Activated T-cell treated with anti-CD3 and anti-CD28 coated beads for 4 hours (primary cell): ENCODE results near the gene LMLN.
"Not testable (repeated sequence)": the region's sequence is repeated elsewhere in the genome, so short reads cannot be mapped to it uniquely, and the experiment has no call there.

Source experiments
- DNase-seq: peaks from one replicate; pipeline ENCODE4 v3.0.0-alpha.2; 2020

Gene LMLN

GRCh38 chr3:197958346-197958745 lies 1.7 kb upstream of the LMLN start:
- no peak for DNase-seq

- not testable (repeated sequence) for DNase-seq
These were observed 1.2 kb upstream of the LMLN start for GRCh38 chr3:197958848-197959247.

GRCh38 chr3:197959500-197959890 lies 522 bp upstream of the LMLN start:
- DNase-seq: no peak

DNA sequence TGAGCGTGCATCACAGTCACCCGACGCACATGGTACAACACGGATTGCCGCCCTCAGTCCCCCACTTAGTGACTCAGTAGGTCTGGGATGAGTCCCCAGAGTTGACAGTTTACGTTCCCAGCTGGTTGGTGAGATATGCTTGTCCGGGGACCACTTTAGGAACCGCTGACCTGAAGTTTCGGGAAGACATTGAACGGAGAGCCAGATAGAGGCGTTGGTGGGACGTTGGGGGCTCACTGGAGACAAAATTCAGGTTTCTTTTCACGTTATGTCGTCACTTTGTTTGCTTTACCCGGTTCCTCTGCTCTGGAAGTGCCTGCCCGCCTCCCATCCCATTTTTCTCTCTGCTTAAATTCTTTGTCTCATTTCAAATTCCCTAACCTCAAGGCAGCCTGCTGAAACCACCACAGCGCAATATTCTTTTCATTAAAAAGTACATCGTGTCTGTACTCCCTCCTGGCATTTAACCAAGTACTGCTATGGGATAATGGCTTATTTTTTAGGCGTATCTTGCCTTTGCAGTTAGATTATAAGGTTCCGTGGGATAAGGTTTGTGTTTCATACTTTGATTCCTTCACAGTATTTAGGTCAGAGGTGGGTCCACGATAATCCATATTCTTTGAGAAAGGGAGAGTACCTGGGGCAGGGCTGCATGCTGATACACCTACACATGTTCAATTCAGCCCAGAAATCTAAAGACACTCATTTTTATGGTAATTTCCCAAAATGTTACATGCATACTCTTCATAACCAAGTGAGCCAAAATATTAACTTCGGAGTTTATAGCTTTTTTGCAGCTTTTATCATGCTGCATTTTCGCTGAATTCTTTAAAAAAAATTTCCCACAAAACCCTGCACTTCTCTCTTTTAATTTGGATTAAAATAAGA lies 921 bp downstream of the LMLN start:
- DNase-seq: no peak

DNA sequence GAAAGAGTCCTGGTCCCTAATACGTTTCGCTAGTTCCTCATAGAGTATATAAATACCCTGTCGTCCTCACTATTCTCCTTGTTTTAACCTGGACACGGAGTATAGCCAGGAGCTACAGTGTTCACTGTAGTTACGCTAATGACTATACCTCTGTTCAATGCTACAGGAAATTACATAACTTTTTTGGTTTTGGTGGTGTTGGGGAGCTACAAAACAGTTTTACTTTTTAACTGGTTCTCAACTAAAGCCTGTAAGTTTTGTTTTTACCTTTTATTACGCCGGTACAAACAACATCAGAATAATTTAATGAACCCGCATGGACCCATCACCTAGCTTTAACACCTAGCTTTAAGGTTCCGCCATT lies 1.5 kb downstream of the LMLN start:
- no peak for DNase-seq

DNA sequence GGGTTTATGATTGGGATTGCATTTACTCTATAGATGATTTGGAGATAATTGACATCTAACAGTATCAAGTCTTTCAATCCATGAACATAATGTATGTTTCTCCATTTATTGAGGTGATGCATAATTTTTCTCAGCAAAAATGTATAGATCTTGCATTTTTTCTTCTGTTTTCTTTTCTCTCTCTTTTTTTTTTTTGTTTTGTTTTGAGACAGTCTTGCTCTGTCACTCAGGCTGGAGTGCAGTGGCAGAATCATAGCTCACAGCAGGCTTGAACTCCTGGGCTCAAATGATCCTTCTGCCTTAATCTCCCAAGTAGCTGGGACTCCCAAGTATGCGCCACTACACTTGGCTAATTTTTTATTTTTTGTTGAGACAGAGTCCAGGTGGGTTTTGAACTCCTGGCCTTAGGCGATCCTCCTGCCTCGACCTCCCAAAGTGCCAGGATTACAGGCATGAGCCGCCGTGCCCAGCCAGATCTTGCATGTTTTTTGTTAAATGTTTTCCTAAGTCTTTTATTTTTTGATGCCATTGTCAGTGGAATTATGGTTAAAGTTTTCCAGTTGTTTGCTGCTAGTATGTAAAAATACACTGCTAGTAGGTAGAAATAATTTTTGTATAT lies 3.1 kb downstream of the LMLN start:
- no peak for DNase-seq

DNA sequence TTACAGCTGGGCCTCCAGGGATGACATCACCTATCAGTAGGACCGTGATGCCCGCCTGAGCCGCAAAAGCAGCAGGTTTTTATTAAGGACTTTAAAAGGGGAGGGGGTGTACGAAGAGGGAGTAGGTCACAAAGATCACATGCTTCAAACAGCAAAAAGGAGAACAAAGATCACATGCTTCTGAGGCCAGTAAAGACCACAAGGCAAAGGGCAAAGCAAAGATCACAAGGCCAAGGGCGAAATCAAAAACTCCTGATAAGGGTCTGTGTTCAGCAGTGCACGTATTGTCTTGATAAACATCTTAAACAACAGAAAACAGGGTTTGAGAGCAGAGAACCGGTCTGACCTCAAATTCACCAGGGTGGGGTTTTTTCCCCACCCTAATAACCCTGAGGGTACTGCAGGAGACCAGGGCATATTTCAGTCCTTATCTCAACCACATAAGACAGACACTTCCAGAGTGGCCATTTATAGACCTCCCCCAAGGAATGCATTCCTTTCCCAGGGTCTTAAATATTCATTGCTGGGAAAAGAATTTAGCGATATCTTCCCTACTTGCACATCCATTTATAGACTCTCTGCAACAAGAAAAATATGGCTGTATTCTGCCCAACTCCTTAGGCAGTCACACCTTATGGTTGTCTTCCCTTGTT lies 7.4 kb downstream of the LMLN start:
- not testable (repeated sequence) for DNase-seq

DNA sequence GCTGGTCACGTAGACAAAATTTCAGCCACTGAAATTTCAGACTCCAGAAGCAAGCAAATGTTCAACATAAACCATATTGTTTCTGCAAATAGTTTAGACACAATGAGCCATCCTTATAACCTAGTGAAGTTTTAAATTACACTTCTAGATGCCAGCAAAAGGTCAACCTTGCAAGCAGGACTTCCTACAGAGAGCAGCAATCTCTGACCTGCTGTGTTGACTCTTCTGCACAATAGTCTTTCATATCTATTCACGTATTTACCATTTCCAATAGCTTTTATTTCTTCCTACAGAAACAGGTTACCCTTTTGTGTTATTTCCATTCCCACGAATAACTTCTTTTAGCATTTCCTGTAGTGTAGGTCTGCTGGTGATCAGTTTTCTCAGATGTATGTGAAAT lies 10.6 kb downstream of the LMLN start:
- DNase-seq: no peak

- no peak for DNase-seq
These were observed 14.0 kb downstream of the LMLN start for GRCh38 chr3:197974016-197974415.

DNA sequence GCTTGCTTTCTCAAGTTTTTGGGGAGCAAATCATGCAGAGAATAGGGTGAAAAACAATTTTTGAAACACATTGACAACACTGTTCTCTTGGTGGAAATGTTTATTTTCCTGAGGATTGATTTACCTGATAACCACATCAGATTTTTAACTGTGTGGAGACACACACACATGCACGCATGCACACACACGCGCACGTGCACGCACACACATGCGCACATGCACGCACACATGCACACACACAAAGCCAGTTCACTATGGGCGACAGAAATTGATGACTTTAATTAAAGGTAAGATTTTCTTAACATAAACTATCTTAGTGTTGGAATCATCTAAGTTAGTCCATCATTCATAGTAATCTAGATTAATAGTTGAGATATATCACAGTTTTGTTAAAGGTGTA lies 15.3 kb downstream of the LMLN start:
- no peak for DNase-seq

- DNase-seq: no peak
These were observed 23.1 kb downstream of the LMLN start for GRCh38 chr3:197983076-197983475.

GRCh38 chr3:197989651-197990050 lies 29.6 kb downstream of the LMLN start:
- no peak for DNase-seq

- no peak for DNase-seq
These were observed 34.7 kb downstream of the LMLN start for GRCh38 chr3:197994736-197995135.

GRCh38 chr3:197996855-197997254 lies 36.8 kb downstream of the LMLN start:
- no peak for DNase-seq

DNA sequence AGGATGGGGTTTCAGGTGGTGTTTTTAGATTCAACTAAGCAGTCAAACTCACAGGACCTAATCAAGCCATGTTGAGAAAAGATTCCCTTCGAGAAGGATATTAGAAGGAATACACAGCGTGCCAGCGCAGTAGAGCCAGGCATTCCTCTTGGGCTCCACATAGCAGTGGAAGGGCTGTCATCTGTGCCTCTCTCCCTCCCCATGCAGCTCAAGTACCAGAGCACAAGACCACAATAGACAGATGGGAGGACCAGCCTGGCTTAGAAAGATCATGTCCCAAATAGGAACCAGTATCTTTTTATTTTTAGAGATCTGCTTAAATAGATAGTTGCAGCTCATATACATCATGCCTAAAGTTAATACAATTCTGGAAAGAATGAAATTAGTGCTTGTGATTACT lies 37.9 kb downstream of the LMLN start:
- DNase-seq: no peak

DNA sequence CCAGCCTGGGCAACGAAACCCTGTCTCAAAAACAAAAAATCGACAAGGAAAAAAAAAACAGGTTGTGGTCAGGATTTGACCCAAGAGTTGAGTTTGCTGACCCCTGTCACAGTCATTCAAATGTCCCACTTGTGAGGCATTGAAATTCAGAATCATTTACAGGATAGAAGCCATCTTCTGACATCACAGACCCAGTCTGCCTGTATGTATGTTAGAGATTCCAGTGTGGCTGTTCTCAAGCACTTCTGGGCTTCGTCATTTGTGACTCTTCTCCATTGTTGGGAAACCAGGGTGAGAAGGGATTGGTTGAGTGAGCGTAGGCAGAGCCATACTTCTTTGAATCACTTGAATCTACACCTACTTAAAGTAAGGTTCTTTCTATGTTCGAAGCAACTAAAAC lies 57.1 kb downstream of the LMLN start:
- no peak for DNase-seq

DNA sequence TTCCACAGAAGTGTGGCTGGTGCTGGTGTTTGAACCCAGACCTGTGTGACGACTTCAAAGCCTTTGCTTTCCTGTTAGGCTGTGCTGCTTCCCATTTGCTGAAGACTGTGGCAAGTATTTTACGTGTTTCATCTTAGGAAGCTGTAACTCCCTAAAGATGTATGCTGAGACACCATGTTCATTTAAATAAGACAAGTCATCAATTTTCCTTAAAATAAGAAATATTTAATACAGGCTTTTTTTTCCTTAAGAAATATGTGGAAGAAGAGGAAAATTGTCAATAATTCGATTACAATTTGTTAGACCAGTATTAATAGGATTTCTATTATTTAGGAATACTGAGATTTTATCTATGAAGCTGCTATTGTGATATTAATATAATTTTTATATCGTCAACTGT lies 58.4 kb downstream of the LMLN start:
- no peak for DNase-seq

- DNase-seq: no peak
These were observed 59.1 kb downstream of the LMLN start for GRCh38 chr3:198019115-198019514.

DNA sequence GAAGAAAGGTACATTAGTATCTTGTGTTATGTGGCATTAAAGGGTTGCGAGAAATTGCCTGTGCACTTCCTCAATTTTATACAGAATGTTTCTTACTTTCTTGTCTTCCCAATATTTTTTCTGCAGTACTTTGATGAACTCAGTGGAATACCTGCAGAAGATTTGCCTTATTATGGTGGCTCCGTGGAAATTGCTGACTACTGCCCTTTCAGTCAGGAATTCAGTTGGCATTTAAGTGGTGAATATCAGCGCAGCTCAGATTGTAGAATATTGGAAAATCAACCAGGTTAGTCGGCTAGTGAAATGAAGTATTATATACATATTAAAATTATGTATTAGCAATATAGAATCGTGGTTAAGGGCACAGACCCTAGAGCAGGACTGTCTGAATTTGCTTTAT lies 61.3 kb downstream of the LMLN start:
- DNase-seq: no peak

- no peak for DNase-seq
These were observed 62.6 kb downstream of the LMLN start for GRCh38 chr3:198022604-198023003.

DNA sequence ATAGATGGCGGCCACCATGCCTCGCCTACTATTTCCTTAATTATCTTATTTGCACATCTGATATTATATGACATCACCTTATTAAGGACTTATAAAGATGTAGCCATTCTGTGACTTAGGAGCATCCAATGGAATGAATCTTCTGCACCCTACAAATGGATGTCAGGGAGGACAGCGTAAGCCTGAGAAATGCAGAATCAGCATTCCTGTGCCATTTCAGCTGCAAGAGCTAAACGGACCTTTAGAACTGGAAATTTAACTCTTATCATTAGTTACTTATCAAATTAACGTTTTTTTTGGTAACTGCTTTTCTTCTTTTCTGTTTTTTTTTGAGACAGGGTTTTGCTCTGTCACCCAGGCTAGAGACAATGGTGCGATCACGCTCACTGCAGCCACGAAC lies 65.6 kb downstream of the LMLN start:
- DNase-seq: no peak

DNA sequence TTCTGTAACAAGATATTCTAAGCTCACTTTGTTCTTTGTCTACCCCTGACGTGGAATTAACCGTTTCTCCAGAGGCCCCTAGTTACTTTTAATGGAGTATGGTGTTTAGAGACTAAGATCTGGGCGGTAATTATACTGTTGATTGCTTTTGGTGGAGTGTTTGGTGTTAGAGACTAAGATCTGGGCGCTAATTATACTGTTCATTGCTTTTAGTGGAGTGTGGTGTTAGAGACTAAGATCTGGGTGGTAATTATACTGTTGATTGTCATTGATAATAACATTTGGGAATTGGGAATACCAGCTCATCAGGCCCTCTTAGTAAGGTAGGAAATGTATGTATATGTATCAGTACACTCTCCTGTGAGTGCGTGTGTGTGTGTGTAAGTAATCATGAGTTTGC lies 66.6 kb downstream of the LMLN start:
- DNase-seq: no peak

- no peak for DNase-seq
These were observed 67.2 kb downstream of the LMLN start for GRCh38 chr3:198027045-198027798.
